NCI-H2081 treated with DMSO at 0.1 percent for 48 hours (cell line): ENCODE results near the gene IL17B.

Source experiments
- DNase-seq: peaks from one replicate; lab custom pipeline; 2025; lab: John Stamatoyannopoulos, UW

Gene IL17B, protein sequence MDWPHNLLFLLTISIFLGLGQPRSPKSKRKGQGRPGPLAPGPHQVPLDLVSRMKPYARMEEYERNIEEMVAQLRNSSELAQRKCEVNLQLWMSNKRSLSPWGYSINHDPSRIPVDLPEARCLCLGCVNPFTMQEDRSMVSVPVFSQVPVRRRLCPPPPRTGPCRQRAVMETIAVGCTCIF

DNA sequence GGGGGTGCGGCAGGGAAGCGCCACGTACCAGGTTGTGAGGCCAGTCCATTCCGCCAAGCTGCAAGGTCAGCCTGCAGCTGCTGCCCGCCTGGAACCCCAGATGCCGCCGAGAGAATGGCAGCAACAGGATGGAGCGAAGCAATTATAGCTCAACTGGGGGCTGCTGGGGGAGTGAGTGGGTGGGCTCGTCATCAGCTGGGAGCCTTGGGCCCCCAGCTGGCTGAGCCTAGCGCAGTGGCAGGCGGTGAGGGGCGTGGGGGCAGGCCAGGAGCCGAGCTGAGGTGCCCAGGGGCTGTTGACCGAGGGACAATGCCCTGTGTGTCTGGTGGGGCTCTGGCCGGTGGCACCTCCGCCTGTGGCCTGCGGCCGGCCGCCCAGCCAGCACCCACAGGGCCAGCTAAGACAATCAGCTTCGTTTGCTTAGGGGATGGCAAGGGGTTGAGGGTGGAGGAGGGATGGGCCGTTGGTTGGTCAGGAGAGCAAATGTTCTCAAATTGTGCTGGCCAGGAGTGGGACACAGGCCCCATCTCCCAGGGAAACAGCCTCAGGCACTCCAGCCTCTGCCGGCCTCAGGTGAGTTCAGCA is at the start of gene IL17B:
TSS of gene IL17B (minus strand) at position 116 of the 585 bp plus-strand sequence. CDS start at position 49, 67 bp downstream.
- DNase-seq, result no peak

DNA sequence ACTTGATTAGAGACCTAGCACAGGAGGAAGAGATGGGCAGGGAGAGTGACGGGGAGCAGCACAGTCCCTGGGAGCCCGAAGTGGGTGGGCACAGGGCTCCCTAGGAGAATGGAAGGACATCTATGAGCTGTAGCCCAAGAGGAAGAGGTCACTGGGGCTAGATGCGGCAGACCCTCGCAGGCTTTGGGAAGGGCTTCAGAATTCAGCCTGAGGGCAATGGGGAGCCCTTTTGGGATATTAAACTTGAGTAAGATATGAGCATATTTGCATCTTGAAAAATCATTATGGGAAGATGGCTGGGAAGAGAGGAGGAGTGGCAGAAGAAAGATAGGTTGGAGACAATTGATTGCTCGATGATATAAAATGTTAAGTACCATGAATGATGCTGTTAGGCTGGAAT is 48.9 kb upstream of the IL17B start:
- DNase-seq, result no peak

DNA sequence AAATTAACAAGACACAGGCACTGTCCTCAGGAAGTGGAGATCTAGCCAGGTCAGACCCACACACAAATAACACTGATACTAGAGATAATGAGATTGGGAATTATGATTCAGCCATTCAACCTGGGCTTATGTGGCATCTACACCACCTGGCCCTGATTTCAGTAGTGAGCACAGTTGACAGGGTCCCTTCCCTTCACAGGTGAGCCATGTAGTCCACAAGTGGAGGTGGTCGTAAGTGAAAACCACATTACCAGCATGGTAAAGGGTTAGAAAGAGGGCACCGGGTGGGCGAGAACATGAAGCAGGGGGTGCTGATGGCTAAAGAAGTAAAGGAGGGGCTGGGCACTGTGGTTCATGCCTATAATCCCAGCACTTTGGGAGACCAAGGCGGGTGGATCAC is 48.3 kb upstream of the IL17B start:
- DNase-seq, result no peak

DNA sequence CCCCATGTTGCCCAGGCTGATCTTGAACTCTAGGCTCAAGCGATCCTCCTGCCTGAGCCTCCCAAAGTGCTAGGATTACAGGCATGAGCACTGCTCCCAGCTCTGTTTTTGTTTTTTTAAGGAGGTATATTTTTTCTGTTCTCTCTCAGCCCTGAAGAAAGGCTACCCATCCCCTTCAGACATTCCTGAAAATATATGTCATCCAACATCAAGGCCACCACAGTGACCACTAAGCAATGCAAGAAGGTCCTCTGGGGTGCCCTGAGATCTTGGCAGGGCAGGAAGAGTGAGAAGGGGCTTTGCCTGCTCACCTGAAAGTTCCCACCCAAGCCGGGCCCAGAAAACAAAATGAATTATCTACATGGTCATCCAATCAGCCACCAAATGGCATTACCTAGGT is 47.8 kb upstream of the IL17B start:
- no peak for DNase-seq

DNA sequence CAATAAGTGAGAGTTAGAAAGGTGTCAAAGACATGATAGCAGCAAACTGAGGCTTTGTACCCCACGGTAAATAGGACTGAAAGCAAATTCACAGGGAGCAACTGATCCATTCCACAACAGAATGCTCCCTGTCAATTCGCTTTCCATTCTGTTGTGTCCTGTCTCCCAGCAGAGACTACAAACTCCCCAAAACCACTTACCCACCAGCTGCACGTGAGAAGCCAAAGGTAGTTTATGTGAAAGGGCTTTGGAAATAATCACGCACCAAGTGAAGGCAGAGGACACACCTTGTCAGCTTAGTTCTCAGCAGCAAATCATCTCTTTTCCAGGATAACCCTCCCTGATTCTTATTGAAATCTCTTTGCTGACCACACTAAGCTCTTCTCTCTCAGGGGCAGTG is 46.6 kb upstream of the IL17B start:
- no peak for DNase-seq

DNA sequence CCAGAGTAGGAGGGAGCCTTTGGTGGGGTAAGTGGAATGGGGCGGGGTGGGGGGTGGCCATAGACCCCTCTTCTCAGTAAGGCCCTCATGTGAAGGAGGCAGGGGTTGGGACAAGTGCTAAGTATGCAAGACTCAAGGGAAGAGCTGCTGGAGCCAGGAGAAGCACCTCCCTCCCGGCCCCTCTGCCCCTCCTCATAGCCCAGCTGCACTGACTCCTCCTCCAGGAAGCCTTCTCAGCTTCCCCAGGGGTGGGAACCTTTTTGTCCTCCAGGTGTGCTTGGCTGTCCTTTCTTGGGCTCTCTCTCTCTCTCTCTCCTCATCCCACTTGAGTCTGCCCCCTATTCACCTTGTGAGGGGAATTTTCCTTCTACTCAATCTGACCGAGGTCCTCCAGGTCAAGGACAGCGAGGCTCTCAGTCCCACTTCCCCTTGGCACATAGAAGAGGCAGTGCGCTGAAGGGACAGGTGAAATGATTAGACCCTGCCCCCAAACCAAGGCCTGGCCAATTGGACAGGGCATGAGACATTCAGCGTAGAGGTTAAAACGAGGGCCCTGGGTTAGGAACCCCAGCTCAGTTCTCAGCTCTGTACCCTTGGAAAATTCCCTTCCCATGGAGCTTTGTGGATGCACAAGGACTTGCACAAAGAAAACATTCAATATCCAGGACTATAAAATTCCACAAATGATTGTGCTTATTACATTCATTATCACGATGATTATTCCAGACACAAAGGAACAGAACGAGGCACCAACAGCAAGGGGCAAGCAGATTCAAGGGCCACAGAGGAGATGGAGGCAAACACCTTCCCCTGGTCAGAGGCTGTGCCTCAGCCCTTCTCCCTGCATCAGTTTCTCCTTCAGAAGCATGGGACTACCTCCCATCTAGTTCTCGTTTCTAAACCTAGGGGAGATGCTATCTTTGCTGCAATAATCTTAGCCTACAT is 45.6 kb upstream of the IL17B start:
- no peak for DNase-seq

DNA sequence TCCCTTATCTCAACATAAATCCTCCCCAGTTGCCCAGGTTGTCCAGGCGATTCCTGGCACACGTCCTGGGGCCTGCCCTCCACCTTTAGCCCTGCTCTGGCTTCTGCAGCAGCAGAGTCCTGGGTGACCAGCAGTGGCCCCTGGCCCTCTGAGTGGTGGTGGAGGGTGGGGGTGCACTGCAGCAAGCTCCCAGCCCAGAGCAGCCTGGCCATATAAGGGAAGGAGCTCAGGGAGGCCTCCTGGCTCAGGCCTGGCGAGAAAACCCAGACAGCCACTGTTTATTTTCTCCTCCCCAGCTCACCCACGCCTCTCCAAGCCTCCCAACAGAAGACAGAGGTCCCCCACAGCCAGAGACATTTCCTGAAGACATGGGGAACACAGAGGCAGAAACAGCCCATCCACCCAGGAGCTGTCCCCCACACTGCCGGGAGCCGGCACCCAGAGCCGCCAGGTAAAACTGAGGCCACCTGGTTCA is 44.7 kb upstream of the IL17B start:
- no peak for DNase-seq

DNA sequence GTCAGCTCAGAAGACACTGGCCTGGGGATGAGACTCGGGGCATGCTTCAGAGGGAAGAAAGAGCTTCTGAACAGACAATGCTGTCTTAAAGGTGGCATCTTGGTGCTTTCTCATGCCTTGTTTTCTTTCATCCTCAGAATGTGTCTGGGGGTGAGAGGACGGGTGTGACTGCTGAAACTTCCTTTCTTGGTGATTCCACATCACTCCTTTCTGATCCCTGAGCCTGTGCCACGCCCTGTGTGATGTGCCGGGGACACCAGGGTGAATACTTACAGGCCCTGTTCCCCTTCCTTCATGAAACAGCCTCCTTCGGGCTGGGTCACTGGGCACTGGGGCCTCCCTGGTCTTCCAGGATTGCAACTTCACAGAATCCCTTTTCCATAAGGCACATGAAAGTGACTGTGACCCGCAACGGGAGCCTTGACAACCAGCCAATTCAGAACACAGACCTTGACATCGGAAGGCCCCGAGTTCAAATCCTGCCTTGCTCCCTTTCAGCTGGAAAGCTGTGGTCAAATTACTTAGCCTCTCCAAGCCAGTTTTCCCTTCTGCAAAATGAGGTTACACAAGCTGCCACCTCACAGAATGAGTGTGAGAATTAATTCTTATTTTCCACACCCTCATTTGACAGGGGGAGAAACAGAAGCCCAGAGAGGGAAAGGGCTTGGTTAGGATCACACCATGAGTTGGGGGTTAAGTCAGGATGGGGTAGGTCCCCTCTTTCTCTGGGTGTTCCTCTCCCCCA is 44.1 kb upstream of the IL17B start:
- DNase-seq, result no peak

DNA sequence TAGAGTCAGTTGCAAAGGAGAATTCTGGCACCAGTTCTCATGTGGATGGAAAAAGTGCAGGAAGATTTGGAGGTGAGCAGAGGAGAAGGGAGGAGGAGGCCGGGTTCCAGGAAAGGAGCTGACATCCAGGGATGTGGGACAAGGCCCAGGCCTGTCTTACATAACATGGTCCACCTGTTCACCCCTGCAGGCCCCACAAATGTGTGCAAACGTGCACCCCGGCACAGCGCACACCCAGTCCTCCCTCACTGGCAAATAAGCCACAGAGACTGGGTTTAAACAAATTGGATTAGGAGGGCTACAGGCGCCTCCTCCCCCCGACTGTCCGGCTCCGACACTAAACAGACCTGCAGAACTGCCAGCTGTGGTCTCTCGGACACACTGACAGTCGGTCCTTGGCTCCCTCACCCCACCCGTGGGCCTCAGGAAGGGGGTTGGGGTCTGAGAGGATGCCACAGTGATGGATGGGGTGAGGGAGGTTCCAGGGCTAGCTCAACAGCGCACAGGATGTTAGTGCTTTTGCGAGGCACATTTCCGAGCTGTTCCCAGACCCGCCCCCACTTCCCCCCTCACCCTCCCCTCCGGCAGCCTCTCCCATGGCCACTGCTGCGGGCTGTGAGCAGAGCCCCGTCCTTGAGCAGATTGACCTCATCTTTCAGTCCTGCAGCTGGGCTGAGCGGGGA is 43.4 kb upstream of the IL17B start:
- DNase-seq, result no peak

DNA sequence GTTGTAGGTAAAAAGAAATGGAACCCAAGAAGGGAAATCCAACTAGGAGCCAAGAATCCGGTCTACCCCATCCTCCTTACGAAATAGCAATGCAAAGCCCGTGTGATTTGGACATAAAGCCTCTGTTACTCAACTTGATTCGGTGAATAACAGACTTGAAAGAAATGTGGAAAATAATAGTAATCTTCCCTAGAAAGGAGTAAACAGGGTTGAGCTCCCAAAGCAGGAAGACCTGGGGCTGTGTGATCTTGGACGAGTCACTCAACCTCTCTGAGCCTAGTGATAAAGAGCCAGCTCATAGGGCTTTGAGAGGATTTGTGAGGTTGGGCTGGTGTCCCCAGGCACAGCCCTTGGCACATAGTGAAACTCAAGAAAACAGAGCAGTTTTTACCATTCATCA is 42.7 kb upstream of the IL17B start:
- DNase-seq, result no peak

DNA sequence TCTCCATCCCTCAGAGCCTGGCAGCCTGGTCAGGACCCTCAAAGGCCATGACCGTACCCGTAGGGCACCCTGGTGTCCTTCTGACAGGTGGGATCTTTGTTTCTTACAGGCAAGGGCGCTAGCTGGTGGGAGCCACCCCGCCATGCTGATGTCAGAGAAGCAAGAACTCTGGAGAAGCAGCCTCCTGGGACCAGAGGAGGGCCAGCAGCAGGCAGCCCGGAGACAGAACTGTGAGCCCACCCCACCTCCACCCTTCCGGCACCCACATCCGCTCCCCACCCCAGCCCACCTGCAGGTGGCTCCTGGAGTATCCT is 42.2 kb upstream of the IL17B start:
- DNase-seq, result no peak

DNA sequence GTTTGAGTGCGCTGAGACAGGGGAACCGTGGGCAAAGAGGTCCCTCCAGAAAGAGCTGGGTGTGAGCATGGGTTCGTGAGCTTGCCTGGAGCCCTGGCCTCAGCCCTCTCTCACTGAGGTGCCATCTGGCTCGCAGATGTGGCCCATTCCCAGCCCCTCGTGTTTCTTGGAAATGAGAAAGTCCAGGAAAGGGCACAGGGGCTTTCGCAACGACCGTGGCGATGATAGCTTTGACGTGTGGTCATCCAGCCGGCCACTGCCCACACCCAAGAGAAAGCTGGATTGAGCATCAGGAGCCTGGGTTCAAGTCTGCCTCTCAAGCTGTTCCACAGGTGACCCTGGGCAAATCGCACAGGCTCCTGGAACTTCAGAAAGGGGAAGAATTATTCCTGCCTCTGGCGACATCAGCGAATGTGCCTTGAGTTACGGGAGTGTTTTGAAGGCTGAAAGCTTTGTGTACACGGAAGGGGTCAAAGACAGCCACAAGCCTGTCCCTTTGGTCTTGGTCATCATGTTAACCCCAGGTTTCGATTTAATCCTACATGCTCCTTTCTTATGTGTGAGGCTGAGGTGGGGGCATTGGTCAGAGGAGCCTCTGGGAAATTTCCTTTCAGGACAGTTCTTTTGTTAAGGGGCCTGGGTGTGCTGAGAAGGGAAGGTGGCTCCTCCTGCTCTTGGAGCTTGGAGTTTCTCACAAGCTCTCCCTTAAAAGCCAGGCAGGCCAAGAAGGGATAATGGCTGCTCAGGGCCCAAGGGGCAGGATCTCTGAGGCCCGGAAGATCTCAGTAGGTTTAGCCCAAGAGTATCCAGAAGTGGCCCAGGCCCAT is 41.7 kb upstream of the IL17B start:
- DNase-seq, result no peak

DNA sequence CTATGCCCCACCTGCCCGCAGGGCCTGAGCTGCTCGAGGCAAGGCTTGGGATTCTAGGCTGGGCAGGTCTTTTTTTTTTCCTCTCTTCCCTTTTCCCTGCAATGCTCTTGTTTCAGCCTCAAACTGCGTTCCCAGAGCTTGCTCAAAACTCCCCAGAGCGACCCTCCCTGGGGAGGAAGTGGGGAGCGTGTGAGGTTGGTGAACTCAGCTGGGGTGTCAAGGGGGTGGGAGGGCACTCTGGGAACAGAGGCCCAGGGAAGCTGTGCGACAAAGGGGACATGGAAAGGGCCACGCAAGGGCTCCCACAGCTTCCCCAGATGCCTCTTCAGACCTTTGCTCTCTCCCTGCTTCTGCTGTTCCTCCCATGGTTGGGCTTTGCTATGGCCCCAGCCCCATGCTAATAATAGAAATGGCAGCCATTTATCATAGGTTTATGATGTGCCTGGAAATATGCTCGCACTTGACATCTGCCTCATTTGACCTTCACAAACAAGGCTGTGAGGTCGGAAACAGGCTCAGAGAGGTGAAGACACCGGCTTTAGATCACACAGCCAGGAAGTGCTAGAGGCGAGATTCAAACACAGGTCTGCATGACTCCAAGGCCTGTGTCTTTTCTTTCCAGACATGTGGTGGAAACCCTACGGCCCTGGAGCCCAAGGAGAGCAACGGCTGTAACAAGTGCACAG is 40.9 kb upstream of the IL17B start:
- DNase-seq, result no peak

DNA sequence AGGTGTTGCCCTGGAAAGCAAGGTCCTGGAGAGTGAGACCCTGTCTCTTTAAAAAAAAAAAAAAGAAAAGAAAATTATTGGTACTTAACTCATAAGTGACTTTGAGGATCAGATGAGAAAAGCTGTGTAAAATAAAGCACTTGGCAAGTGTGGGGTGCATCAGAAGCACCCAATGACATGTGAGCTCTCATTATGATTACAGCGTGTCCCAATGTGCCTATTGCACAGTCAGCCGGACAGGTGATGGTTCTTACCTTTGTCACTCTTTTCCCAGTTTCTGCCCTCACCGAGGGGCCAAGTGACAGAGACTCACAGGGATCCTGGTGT is 40.4 kb upstream of the IL17B start:
- DNase-seq, result no peak

DNA sequence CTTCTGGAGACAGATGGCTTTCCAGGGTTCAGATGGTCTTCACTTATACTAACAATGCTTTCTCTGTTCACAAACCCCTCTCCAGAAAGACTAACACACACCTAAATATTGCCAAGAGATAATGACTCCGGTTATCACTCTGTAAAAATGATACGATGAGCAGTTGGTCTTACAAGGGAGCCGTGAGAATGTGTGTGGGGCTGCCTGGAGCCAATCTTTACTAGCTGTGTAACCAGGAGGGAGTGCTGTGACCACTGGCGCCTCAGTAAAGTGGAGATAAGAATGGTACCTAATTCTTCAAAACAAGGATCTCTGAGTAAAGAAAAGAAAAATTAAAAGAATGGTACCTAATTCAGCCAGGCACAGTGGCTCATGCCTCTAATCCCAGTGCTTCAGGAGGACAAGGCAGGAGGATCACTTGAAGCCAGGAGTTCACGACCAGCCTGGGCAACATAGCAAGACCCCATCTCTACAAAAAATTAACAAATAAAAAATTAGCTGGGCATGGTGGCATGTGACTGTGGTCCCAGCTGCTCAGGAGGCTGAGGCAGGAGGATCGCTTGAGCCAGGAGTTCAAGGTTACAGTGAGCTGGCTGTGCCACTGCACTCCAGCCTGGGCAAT is 39.9 kb upstream of the IL17B start:
- DNase-seq, result no peak

DNA sequence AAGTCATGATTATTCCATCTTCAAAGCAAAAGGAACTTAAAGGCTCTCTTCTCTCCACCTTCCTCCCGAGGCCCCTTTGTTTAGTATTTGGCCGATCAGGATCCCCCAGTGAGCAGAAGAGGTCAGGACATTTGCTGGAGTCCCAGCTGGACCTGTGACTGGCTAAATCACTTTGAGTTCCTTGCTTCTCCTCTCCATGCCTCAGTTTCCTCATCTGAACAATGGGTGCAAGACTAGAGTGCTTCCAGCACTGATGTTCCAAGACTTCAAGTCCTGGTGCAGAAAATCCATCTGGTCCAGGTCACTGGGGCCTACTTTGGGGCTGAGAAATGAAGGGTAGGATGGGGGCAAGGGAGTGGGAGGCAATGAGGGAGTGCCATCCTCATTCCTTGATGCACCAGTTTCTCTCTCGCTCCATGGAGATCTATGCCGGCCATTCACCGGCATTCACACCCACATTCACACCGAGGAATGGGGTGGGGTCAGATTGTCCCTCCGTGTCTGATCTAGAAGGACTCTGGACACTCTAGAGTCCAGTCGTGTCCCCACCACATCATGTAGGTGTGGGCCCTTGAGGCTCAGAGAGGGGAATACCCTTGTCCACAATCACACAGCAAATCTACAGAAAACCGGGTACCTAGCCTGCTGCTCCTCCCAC is 38.7 kb upstream of the IL17B start:
- DNase-seq, result no peak

DNA sequence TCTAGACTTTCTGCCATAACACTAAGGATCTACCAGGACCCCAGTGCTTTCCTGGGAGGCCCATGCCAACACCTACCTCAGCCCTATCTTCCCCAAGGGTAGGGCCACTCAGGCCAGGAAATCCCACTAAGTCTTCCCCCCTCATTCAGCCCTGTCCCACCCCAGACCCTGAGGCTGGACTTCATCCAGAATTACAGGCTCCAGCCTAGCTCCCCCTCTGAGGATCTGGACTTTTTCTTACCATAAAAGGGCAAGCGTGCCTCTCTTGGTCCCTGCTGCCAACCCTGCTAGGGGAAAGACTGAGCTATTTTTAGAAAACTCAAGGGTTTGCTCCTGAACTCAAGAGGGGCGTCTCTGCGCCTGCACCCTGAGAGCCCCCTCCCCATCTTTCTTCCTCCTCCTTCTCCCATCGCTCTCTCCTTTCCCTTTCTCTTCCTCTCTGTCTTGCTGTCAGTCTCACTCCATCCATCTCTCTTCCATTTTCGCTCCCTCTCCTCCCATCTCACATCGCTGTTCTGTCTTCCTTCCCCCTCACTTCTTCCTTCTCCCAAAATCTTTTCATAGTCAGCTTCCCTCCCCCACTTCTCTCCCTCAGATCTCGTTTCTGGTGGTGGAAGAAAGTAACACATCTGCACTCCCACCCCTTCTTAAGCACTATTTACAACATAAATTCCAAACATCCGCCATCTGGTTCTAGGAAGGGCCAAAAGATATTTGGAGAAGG is 38.1 kb upstream of the IL17B start:
- no peak for DNase-seq

DNA sequence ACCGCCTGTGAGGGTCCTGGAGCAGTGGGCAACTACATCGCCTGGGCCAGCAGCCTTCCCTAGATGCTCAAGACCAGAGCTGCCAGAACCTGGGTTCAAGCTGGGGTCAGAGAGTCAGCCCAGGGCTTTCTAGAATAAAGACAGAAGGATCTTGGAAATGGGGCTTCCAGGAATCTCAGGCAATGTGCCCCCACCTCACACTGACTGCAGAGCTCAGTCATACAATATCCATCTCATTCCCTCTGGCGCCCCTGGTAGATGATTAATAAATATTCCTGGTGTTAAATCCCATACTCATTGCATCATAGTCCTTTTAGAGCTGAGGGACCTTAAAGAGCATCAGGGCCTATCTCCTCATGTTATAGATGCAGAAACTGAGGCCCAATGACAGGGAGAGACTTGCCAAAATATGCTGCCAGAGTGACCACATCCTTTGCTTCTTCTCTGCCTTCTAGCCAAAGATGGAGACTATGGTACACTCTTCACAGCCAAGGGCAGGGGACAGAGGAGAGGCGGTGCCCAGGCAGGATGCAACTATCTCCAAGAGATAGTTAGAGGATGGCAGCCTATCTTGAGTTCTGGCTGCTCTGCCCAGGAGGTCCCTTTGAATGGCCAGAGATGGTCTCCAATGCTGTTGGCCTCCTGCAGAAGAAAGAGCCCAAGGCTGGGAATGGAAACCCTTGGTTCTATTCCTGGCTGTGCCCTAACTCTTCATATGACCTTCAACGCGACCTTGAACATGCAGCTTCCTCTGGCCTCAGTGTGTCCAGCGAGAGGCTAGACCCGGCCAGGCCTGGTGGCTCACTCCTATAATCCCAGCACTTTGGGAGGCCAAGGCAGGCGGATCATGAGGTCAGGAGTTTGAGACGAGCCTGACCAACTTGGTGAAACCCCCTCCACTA is 36.2 kb upstream of the IL17B start:
- no peak for DNase-seq
